Endothelial cell of umbilical vein (primary cell): Measurements from ENCODE around the gene NHS. TPM values are rescaled to one million over a fixed set of nuclear protein-coding genes. Genes with fewer than 3 reads are reported as not detected.

Source experiments
- BruUV-seq: library from RNA; stranded (reverse); fragments of 400-500 nt; replicated peaks from 2 replicates; lab custom pipeline; 2021; lab: Mats Ljungman, UMichigan
- CTCF ChIA-PET: fragments of 300-600, 350-600 bp; sonication (Branson Sonifier 250); formaldehyde crosslinking; loops from one replicate; lab custom pipeline; 2021; ENCODE audit warnings: antibody characterized with exemption, inconsistent platforms; lab: Charles Lee
- POLR2A ChIA-PET: fragments of 300-600, 350-600 bp; sonication (Branson Sonifier 250); formaldehyde crosslinking; loops from one replicate; lab custom pipeline; 2021; ENCODE audit warnings: antibody characterized with exemption, inconsistent platforms; lab: Charles Lee
- DNase-seq: peaks from one replicate; pipeline ENCODE4 v3.0.0-alpha.2; 2011; ENCODE audit warnings: low read depth, low spot score
- FAIRE-seq: peaks from 2 replicates; lab custom pipeline; 2011; peaks lifted over from hg19 to GRCh38; lab: Jason Lieb, UNC
- H2AFZ ChIP-seq: 2 replicates; pipeline ENCODE4 v1.6.0; 2012; ENCODE audit warnings: low read depth, low read length, control low read depth, inconsistent platforms
- H3K27ac ChIP-seq: 2 replicates; pipeline ENCODE4 v1.5.1; 2011; ENCODE audit warnings: low read depth, mild to moderate bottlenecking, control low read depth, low read length, moderate library complexity; ENCODE audit not compliant: insufficient read depth
- H3K27me3 ChIP-seq, 2 experiments: 2 replicates each; pipeline versions ENCODE4 v1.6.0 to v1.6.1; 2011; ENCODE audit warnings: low read length in 2 of 2, mixed read lengths in 1 of 2; ENCODE audit not compliant: control insufficient read depth in 2 of 2, insufficient read depth in 2 of 2
- H3K36me3 ChIP-seq, 2 experiments: 2 replicates in 1 of 2; 3 replicates in 1 of 2; pipeline ENCODE4 v1.5.1; 2011; ENCODE audit warnings: low read length in 2 of 2, mild to moderate bottlenecking in 1 of 2, moderate library complexity in 1 of 2; ENCODE audit not compliant: control insufficient read depth in 2 of 2, insufficient read depth in 2 of 2; ENCODE audit errors: extremely low read depth in 1 of 2
- H3K4me1 ChIP-seq: 3 replicates; pipeline ENCODE4 v1.5.1; 2011; ENCODE audit warnings: mild to moderate bottlenecking, low read length; ENCODE audit not compliant: control insufficient read depth, insufficient read depth; ENCODE audit errors: extremely low read depth
- H3K4me2 ChIP-seq: 2 replicates; pipeline ENCODE4 v1.6.1; 2011; ENCODE audit warnings: low read length, control low read depth, mixed read lengths; ENCODE audit not compliant: insufficient read depth
- H3K4me3 ChIP-seq, 3 experiments: fragments of 200-600 bp in 1 of 3; sonication (generic), shearing (Covaris generic) in 1 of 3; replicated peaks in 1 of 3; 2 replicates each; pipeline ENCODE4 v1.5.1; 2011 to 2016; ENCODE audit warnings: control low read depth in 3 of 3, low read length in 3 of 3, mild to moderate bottlenecking in 2 of 3, inconsistent platforms in 1 of 3, low read depth in 1 of 3, moderate library complexity in 1 of 3; ENCODE audit not compliant: insufficient read depth in 1 of 3
- H3K79me2 ChIP-seq: 2 replicates; pipeline ENCODE4 v1.6.0; 2012; ENCODE audit warnings: low read length, inconsistent platforms; ENCODE audit not compliant: control insufficient read depth, insufficient read depth
- H3K9ac ChIP-seq: replicated peaks from 2 replicates; pipeline ENCODE3; 2011; ENCODE audit warnings: low read length, control low read depth; ENCODE audit not compliant: insufficient read depth; ENCODE audit errors: extremely low read depth
- H3K9me1 ChIP-seq: replicated peaks from 3 replicates; pipeline ENCODE4 v1.6.0; 2011; ENCODE audit warnings: mild to moderate bottlenecking, low read length; ENCODE audit not compliant: control insufficient read depth, insufficient read depth; ENCODE audit errors: extremely low read depth
- H3K9me3 ChIP-seq: replicated peaks from 2 replicates; pipeline ENCODE4 v1.5.1; 2012; ENCODE audit warnings: low read length, inconsistent platforms; ENCODE audit not compliant: control insufficient read depth, insufficient read depth
- H4K20me1 ChIP-seq: replicated peaks from 2 replicates; pipeline ENCODE3; 2011; ENCODE audit warnings: mild to moderate bottlenecking, low read length; ENCODE audit not compliant: control insufficient read depth, insufficient read depth; ENCODE audit errors: extremely low read depth
- CTCF ChIP-seq, 2 donors: IDR thresholded peaks; 1 replicate in 1 of 2; 2 replicates in 1 of 2; pipeline ENCODE4 v1.5.1; 2011; ENCODE audit warnings: low read length in 2 of 2, mild to moderate bottlenecking in 2 of 2, moderate library complexity in 2 of 2, control low read depth in 1 of 2, inconsistent platforms in 1 of 2, low read depth in 1 of 2; ENCODE audit not compliant: insufficient read depth in 1 of 2; ENCODE audit errors: extremely low read depth in 1 of 2
- EZH2 ChIP-seq: IDR thresholded peaks from 2 replicates; pipeline ENCODE4 v1.6.1; 2012; ENCODE audit warnings: borderline replicate concordance, low read depth, mild to moderate bottlenecking, moderate library complexity, low read length, inconsistent platforms; ENCODE audit not compliant: severe bottlenecking
- FOS ChIP-seq: IDR thresholded peaks from 2 replicates; pipeline ENCODE4 v1.6.1; 2011; ENCODE audit warnings: mild to moderate bottlenecking, low read length, moderate library complexity, borderline replicate concordance; ENCODE audit not compliant: insufficient read depth
- GATA2 ChIP-seq: IDR thresholded peaks from 2 replicates; pipeline ENCODE4 v1.7.0; 2011; ENCODE audit warnings: low read depth, mild to moderate bottlenecking, moderate library complexity, mixed read lengths, low read length; ENCODE audit not compliant: insufficient read length, insufficient read depth
- JUN ChIP-seq: IDR thresholded peaks from 2 replicates; pipeline ENCODE4 v1.6.1; 2011; ENCODE audit warnings: borderline replicate concordance, low read depth; ENCODE audit not compliant: insufficient read length, insufficient read depth
- MAX ChIP-seq: IDR thresholded peaks from 2 replicates; pipeline ENCODE4 v1.6.1; 2011; ENCODE audit not compliant: insufficient read depth, insufficient read length
- MYC ChIP-seq: IDR thresholded peaks from one replicate; pipeline ENCODE4 v1.6.1; 2011; ENCODE audit warnings: mild to moderate bottlenecking, low read depth, low read length
- POLR2A ChIP-seq: IDR thresholded peaks from 2 replicates; pipeline ENCODE4 v1.6.1; 2012; ENCODE audit warnings: low read depth, mild to moderate bottlenecking, control low read depth, low read length
- POLR2AphosphoS5 ChIP-seq: IDR thresholded peaks from 2 replicates; pipeline ENCODE4 v1.6.1; 2012; ENCODE audit warnings: low read depth, mild to moderate bottlenecking, control low read depth, low read length, moderate library complexity; ENCODE audit not compliant: insufficient read depth
- dilution Hi-C: fragments of 300-500 bp; cut with MboI; formaldehyde crosslinking; loops from one replicate; pipeline ENCODE4 v1.15.0; 2019; ENCODE audit warnings: low sequenced_read_pairs; ENCODE audit not compliant: extremely low pct_ligation_motif_present
- intact Hi-C: fragments of 100-400 bp; cut with micrococcal nuclease; formaldehyde crosslinking; loops from one replicate; pipeline ENCODE4 v1.10.0; 2022
- polyA plus RNA-seq, 4 experiments: library from polyadenylated mRNA; depleted of rRNA in 3 of 4; stranded (reverse) in 3 of 4; unstranded in 1 of 4; fragments of >200 nt; gene quantifications; 2 replicates each; pipeline versions ENCODE4 v1.2.1 to v1.2.3, GENCODE V29; 2011 to 2012; ENCODE audit warnings: missing spikeins in 1 of 4
- total RNA-seq: library from RNA; stranded (reverse); gene quantifications from 2 replicates; pipeline ENCODE4 v1.2.3, GENCODE V29; 2021

The NHS gene
- total and polyA plus RNA-seq, 2 donors (not counting 3 experiments of a cell fraction or from before 2014, with no cell fraction given): 0.07 to 0.46 TPM

- intact Hi-C loops (loop anchor here (5.0 to 10.0 kb wide), 2 partner anchors 1243 to 1884 kb away; partner anchors contain the start of genes AP1S2 and PHKA2), dilution Hi-C loops (no loop called here)
- no peaks in the 10 kb centered on the region for H3K9me3 ChIP-seq
- peak overlapping the region; percentile 87 for H3K9ac ChIP-seq
- no peaks in the 10 kb centered on the region for H3K9me1 ChIP-seq
- ChIA-PET CTCF (interaction anchor here (1.2 to 1.3 kb wide), 2 partner anchors 496 to 1595 kb away, joined by 3 read pairs; no protein-coding TSS in a partner anchor), POLR2A (no interaction called here)
- no peak for TF ChIP-seq MYC
- no peak for TF ChIP-seq GATA2
- TF ChIP-seq EZH2: no peak
- no peak for TF ChIP-seq JUN
- TF ChIP-seq MAX: no peak
- no peak for TF ChIP-seq POLR2A
- no peak for TF ChIP-seq FOS
- no peak for TF ChIP-seq CTCF (IDR thresholded peaks at IDR 0.05; ENCODE audit: extremely low read depth in 1 of 2, insufficient read depth in 1 of 2, low read depth in 1 of 2, low read length in 2 of 2)
- no peak for TF ChIP-seq POLR2AphosphoS5
- peak; percentile 0 for DNase-seq
- no peaks in the 10 kb centered on the region for H3K27me3 ChIP-seq
- H3K36me3 ChIP-seq: no peaks in the 10 kb centered on the region
- no TSS peak for BruUV-seq
- H3K79me2 ChIP-seq: peaks cover 18% of the 10 kb centered on the region
- no peak overlapping the region for H2AFZ ChIP-seq
- H3K4me1 ChIP-seq: no peaks in the 10 kb centered on the region
- peak overlapping the region; percentile 89 for H3K4me2 ChIP-seq
- peak overlapping the region; percentile 77 for H3K27ac ChIP-seq
- H3K4me3 ChIP-seq: peak overlapping the region; percentile 61 to 88 (median 63)
- peak; percentile 67 for FAIRE-seq
- H4K20me1 ChIP-seq: no peaks in the 10 kb centered on the region
These were observed 363.9 kb downstream of the NHS start for GRCh38 chrX:17738737-17739535.
